GM19468 (cell line): ENCODE data around the gene PIM1.
"Not testable (repeated sequence)": the region's sequence is repeated elsewhere in the genome, so short reads cannot be mapped to it uniquely, and the experiment has no call there.

Source experiments
- ATAC-seq: cut with Tn5 transposase; IDR thresholded peaks from one replicate; pipeline ENCODE4 v1.9.1; 2021; ENCODE audit warnings: mild to moderate bottlenecking, moderate library complexity, moderate number of reproducible peaks; ENCODE audit not compliant: unreplicated experiment; ENCODE audit errors: extremely low read depth

PIM1 gene

DNA sequence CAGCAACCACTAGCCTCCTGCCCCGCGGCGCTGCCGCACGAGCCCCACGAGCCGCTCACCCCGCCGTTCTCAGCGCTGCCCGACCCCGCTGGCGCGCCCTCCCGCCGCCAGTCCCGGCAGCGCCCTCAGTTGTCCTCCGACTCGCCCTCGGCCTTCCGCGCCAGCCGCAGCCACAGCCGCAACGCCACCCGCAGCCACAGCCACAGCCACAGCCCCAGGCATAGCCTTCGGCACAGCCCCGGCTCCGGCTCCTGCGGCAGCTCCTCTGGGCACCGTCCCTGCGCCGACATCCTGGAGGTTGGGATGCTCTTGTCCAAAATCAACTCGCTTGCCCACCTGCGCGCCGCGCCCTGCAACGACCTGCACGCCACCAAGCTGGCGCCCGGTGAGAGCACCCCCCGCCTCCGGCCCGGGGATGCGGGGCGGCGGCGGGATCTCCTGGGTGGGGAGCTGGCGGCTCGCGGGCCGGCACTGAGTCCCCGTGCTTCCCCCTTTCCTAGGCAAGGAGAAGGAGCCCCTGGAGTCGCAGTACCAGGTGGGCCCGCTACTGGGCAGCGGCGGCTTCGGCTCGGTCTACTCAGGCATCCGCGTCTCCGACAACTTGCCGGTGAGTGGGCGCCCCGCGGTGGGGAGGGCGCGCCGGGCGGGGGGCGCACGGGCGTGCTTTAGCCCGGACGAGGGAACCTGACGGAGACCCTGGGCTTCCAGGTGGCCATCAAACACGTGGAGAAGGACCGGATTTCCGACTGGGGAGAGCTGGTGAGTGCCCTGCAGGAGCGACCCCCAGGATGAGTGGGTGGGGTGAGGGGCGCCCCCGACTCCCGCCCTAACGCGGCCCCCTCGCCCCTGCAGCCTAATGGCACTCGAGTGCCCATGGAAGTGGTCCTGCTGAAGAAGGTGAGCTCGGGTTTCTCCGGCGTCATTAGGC is 585 bp downstream of the PIM1 start:
- no peak for ATAC-seq

GRCh38 chr6:37171201-37171969 is 1.4 kb downstream of the PIM1 start:
- ATAC-seq = no peak

- peak; percentile 21 for ATAC-seq
These were observed 2.2 kb downstream of the PIM1 start for GRCh38 chr6:37171970-37172812.

DNA sequence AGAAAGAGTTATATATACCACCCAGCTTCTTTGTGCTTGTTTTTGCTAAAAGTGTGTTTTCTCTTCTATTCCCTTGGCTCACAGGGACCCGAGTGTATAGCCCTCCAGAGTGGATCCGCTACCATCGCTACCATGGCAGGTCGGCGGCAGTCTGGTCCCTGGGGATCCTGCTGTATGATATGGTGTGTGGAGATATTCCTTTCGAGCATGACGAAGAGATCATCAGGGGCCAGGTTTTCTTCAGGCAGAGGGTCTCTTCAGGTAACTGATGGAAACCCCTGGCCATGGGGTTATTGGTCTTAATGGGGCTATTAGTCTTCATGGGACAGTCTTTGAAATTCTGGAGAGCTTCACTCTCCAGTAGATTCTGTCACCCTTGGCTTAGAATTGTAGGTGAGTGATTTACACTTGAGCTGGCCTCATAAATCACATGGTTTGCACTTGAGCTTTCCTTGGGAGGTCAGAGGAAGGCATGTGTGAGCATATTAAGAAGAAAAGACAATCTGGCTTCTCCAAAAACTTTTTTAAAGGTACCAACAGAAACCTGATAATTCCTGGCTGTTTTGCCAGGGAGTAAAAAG is 3.0 kb downstream of the PIM1 start:
- no peak for ATAC-seq

GRCh38 chr6:37173493-37174195 is 3.7 kb downstream of the PIM1 start:
- ATAC-seq = no peak

DNA sequence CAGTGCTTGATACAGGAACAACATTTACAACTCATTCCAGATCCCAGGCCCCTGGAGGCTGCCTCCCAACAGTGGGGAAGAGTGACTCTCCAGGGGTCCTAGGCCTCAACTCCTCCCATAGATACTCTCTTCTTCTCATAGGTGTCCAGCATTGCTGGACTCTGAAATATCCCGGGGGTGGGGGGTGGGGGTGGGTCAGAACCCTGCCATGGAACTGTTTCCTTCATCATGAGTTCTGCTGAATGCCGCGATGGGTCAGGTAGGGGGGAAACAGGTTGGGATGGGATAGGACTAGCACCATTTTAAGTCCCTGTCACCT is 4.2 kb downstream of the PIM1 start:
- no peak for ATAC-seq

DNA sequence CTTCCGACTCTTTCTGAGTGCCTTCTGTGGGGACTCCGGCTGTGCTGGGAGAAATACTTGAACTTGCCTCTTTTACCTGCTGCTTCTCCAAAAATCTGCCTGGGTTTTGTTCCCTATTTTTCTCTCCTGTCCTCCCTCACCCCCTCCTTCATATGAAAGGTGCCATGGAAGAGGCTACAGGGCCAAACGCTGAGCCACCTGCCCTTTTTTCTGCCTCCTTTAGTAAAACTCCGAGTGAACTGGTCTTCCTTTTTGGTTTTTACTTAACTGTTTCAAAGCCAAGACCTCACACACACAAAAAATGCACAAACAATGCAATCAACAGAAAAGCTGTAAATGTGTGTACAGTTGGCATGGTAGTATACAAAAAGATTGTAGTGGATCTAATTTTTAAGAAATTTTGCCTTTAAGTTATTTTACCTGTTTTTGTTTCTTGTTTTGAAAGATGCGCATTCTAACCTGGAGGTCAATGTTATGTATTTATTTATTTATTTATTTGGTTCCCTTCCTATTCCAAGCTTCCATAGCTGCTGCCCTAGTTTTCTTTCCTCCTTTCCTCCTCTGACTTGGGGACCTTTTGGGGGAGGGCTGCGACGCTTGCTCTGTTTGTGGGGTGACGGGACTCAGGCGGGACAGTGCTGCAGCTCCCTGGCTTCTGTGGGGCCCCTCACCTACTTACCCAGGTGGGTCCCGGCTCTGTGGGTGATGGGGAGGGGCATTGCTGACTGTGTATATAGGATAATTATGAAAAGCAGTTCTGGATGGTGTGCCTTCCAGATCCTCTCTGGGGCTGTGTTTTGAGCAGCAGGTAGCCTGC is 4.8 kb downstream of the PIM1 start:
- ATAC-seq = no peak

DNA sequence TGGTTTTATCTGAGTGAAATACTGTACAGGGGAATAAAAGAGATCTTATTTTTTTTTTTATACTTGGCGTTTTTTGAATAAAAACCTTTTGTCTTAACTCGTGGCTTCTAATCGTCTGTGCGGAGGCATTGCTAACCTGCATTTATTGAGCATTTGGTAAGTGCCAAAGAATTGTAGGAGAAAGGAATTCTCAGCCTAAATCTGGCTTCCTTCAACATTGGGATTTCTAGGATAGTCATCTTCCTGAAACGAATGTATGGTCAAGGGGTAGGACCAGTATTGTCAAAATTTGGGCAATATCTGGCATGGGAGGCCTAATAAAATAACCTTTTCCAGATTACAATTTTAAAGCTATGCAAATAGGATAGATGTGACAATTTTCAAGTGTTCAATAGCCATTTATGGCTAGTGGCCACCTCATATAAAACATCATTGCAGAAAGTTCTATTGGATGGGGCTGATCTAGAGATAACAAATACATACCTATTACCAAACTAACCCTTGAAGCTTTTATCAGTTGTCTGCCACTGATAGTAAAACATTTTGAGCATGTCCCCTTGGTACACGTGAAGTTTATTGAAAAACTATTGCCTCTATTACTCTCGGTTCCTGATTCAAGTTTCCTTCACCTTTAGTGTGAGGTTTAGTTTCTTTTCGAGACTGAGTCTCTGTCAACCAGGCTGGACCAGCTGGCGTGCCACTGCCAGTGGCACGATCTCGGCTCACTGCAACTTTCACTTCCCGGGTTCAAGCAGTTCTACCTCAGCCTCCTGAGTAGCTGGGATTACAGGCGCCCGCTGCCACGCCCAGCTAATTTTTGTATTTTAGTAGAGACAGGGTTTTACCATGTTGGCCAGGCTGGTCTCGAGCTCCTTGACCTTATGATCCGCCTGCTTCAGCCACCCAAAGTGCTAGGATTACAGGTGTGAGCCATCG is 5.6 kb downstream of the PIM1 start:
- peak; percentile 37 for ATAC-seq

DNA sequence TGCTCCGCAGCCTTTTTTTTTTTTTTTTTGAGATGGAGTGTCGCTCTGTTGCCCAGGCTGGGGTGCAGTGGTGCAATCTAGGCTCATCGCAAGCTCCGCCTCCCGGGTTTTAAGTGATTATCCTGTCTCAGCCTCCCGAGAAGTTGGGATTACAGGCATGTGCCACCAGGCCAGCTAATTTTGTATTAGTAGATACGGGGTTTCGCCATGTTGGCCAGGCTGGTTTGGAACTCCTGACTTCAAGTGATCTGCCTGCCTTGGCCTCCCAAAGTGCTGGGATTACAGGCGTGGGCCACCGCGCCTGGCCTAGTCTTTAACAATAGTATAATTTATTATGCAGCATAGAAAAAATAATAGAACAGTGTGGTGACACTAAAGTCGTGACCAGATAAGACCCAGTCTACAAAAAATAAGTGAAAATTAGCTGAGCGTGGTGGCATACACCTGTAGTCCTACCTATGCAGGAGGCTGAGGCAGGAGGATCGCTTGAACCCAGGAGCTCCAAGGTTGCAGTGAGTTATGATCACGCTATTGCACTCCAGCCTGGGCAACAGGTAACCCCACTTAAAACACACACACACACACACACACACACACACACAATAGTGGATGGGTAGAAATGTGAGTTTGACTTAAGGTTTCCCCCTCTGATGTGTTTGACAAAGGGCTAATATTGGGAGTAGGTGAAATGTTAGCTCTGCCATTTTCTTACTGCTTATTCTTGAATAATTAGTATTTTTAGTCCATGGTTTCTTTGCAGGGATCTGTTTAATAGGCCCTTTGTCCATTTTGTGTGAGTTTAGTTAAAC is 6.5 kb downstream of the PIM1 start:
- ATAC-seq = no peak

DNA sequence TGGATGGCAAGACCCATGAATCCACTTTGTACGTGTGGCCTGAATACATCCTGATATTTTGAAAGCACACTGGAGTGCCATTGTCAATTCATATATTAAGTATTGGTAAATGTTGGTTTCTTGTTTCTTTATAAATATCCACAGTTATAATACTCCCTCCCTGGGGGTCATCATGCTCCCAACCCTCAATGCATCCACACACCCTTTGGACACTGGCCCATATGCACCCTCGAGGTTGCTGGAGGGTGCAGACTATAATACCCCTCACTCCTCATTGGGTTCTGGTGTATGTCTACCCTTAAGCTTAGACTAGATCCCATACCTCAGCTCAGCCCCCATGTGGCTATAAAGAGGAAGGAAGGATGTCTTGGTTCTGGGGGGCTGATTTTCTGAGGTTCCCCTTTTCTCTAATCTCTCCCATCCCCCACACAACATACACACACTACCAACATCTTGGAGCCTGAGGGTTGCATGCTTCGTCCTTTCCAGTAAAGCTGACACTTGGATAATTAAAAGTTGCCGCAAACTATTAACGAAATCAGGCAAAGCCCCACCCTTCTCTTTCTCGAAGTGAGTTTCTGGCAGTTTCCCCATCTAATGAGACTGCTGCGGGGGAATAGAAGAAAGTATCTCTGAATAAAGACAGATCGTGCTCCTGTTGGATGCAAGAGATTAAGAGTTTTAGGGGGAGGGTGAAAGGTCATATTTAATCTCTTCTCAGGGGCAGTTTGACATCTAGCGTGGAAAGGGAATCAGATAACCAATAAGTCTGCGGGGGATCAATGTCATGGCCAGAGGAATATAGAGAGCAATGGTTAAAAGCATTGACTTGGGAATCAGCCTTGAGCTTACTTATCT is 7.4 kb downstream of the PIM1 start:
- ATAC-seq = no peak

DNA sequence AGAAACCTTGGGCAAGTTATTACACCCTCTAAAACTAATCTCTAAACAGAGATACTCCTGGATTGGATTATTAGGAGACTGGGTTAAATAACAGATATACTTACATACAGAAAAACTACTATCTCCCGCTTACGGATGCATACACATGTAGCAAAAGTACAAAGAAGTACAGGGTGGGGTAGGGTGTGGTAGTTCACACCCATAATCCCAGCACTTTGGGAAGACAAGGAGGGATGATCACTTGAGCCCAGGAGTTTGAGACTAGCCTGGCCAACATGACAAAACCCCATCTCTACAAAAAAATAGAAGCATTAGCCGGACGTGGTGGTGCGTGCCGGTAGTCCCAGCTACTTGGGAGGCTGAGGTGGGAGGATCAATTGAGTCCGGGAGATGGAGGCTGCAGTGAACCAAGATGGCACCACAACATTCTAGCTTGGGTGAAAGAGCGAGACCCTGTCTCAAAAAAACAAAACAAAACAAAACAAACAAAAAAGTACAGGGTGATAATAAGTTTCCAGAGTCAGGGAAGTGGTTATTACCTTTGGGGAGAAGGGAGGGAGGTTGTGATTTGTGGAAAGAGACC is 8.1 kb downstream of the PIM1 start:
- ATAC-seq = no peak

DNA sequence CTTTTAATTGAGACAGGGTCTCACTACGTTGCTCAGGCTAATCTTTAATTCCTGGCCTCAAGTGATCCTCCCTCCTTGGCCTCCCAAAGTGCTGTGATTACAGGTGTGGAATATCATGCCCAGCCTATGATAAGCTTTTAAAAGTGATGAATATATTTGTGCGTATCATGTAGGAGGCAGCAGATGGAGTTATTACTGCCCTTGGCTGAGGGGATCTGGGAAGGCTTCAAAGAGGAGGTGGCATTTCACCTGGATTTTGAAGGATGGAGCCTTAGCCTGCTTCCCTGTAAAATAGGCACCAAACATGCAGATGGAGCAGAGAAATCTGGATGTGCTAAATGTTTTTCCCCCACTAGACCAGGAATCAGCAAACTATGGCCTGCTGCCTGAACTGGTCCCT is 10.1 kb downstream of the PIM1 start:
- ATAC-seq = no peak

GRCh38 chr6:37180610-37181009 is 10.7 kb downstream of the PIM1 start:
- ATAC-seq = not testable (repeated sequence)

- ATAC-seq = no peak
These were observed 13.0 kb downstream of the PIM1 start for GRCh38 chr6:37182736-37183590.
